ENCODE measurements around the gene NR1I2. TPM values are rescaled to one million over a fixed set of nuclear protein-coding genes. Genes with fewer than 3 reads are reported as not detected.
A peak's percentile ranks its signal among the peaks of the same experiment; 100 is the strongest.

The NR1I2 gene
- total RNA-seq, 4 donors from 2014 or later, result 0.39 to 0.87 TPM; not detected in 2

- no peak for TF ChIP-seq POLR2A (IDR thresholded peaks at IDR 0.05)
- no peak for TF ChIP-seq EP300 (IDR thresholded peaks at IDR 0.05)
- TF ChIP-seq CTCF (IDR thresholded peaks at IDR 0.05), result no peak
- WGBS, 2 donors, result 92 to 100% methylated on average over 1 of the region's 1 CpG
- Histone ChIP-seq H3K9me3 (peaks cover 0 to 6% (median 0%) of the 10 kb centered on the region in 4 donors), H3K36me3 (no peaks in the 10 kb centered on the region), H3K4me3 (no peak overlapping the region), H3K27ac (no peak overlapping the region), H3K4me1 (no peaks in the 10 kb centered on the region), H3K27me3 (no peaks in the 10 kb centered on the region)
- no peak for DNase-seq (ENCODE audit: low spot score in 2 of 2)
These were observed 3.7 kb upstream of the NR1I2 start for GRCh38 chr3:119778176-119778575.

- whole genome bisulfite sequencing, 2 donors, result 79 to 88% methylated on average over 2 of the region's 2 CpGs
- H3K27me3 ChIP-seq, result no peaks in the 10 kb centered on the region
- H3K4me3 ChIP-seq, result no peak overlapping the region
- no peak overlapping the region for H3K27ac ChIP-seq
- TF ChIP-seq EP300 (IDR thresholded peaks at IDR 0.05) (no peak), POLR2A (IDR thresholded peaks at IDR 0.05) (no peak), CTCF (IDR thresholded peaks at IDR 0.05) (no peak)
- H3K4me1 ChIP-seq, result no peaks in the 10 kb centered on the region
- peaks cover 0 to 6% (median 0%) of the 10 kb centered on the region in 4 donors for H3K9me3 ChIP-seq
- DNase-seq (ENCODE audit: low spot score in 2 of 2), result no peak
- no peaks in the 10 kb centered on the region for H3K36me3 ChIP-seq
These were observed 3.1 kb upstream of the NR1I2 start for GRCh38 chr3:119778811-119779210.

GRCh38 chr3:119779731-119780383, 2.0 kb upstream of the NR1I2 start:
- TF ChIP-seq POLR2A (IDR thresholded peaks at IDR 0.05), result no peak

GRCh38 chr3:119782460-119782859, 559 bp downstream of the NR1I2 start:
- Histone ChIP-seq H3K9me3 (no peaks in the 10 kb centered on the region), H3K4me3 (peak overlapping the region in 1 of 4 donors; percentile 1), H3K4me1 (no peaks in the 10 kb centered on the region), H3K36me3 (no peaks in the 10 kb centered on the region), H3K27me3 (no peaks in the 10 kb centered on the region), H3K27ac (peak overlapping the region in 1 of 4 donors; percentile 44)
- 91 to 100% methylated on average over 1 of the region's 1 CpG for WGBS, 2 donors
- TF ChIP-seq CTCF (IDR thresholded peaks at IDR 0.05) (no peak), POLR2A (IDR thresholded peaks at IDR 0.05) (no peak), EP300 (IDR thresholded peaks at IDR 0.05) (no peak)
- no peak for DNase-seq (ENCODE audit: low spot score in 2 of 2)

More at GRCh38 chr3:119779731-119780383, 2.0 kb upstream of the NR1I2 start:
- WGBS, 2 donors, result 62 to 67% methylated on average over 2 of the region's 2 CpGs
- H3K9me3 ChIP-seq, result peaks cover 0 to 6% (median 0%) of the 10 kb centered on the region in 4 donors
- H3K27me3 ChIP-seq, result no peaks in the 10 kb centered on the region
- no peak overlapping the region for H3K27ac ChIP-seq
- no peak for DNase-seq (ENCODE audit: low spot score in 2 of 2)
- no peaks in the 10 kb centered on the region for H3K36me3 ChIP-seq
- no peak overlapping the region for H3K4me3 ChIP-seq
- H3K4me1 ChIP-seq, result no peaks in the 10 kb centered on the region

- WGBS, 2 donors, result 78 to 84% methylated on average over 2 of the region's 2 CpGs
- H3K36me3 ChIP-seq, result no peaks in the 10 kb centered on the region
- H3K27me3 ChIP-seq, result no peaks in the 10 kb centered on the region
- H3K27ac ChIP-seq, result no peak overlapping the region
- H3K9me3 ChIP-seq, result no peaks in the 10 kb centered on the region
- no peak for DNase-seq (ENCODE audit: low spot score in 2 of 2)
- H3K4me1 ChIP-seq, result no peaks in the 10 kb centered on the region
- H3K4me3 ChIP-seq, result no peak overlapping the region
- TF ChIP-seq POLR2A (IDR thresholded peaks at IDR 0.05), result no peak
- TF ChIP-seq EP300 (IDR thresholded peaks at IDR 0.05), result no peak
- TF ChIP-seq CTCF (IDR thresholded peaks at IDR 0.05), result no peak
These were observed 1.4 kb downstream of the NR1I2 start for GRCh38 chr3:119783255-119783654.

Data from tibial nerve (tissue), 4 donors.